Lower leg skin (tissue), 4 donors: ENCODE data around the gene RPL18A. TPM values are rescaled to one million over a fixed set of nuclear protein-coding genes. Genes with fewer than 3 reads are reported as not detected.
A peak's percentile ranks its signal among the peaks of the same experiment; 100 is the strongest.

Experiments used
- DNase-seq, 2 donors: peaks; one replicate each; pipeline ENCODE4 v3.0.0-alpha.2; 2019; ENCODE audit warnings: low spot score in 2 of 2
- H3K4me3 ChIP-seq: fragments of 200-600 bp; sonication (generic); 2 replicates; pipeline ENCODE4 v1.5.1; 2017; ENCODE audit warnings: mild to moderate bottlenecking, low read depth; ENCODE audit not compliant: poor library complexity, severe bottlenecking
- POLR2A ChIP-seq, 2 donors: fragments of 450-650 bp; IDR thresholded peaks; one replicate each; pipeline ENCODE4 v1.6.1; 2016 to 2017; ENCODE audit warnings: antibody characterized with exemption in 2 of 2, mild to moderate bottlenecking in 1 of 2, moderate library complexity in 1 of 2
- WGBS, 2 donors: methylation state at CpG; one replicate each; pipeline ENCODE4 v1.1.5; 2018; 5-methylcytosine and 5-hydroxymethylcytosine counted together
- intact Hi-C: fragments of 100-400 bp; cut with DNase I; formaldehyde crosslinking; loops from one replicate; pipeline ENCODE4 v1.15.0; 2023; ENCODE audit warnings: low total_unique reads
- total RNA-seq, 4 donors: library from RNA; depleted of rRNA; stranded (reverse); fragments of >200 nt; gene quantifications; one replicate each; pipeline ENCODE4 v1.1.0, GENCODE V29; 2016
- TF ChIP-seq, protein P1 (sequence below), 3 donors: fragments of 450-650 bp; IDR thresholded peaks; one replicate each; pipeline ENCODE4 v1.5.1; 2016; ENCODE audit warnings: antibody characterized with exemption in 3 of 3, mild to moderate bottlenecking in 3 of 3, moderate library complexity in 2 of 3

The RPL18A gene
- total RNA-seq, 4 donors from 2014 or later = 2,094 to 3,301 (median 2,396) TPM

DNA sequence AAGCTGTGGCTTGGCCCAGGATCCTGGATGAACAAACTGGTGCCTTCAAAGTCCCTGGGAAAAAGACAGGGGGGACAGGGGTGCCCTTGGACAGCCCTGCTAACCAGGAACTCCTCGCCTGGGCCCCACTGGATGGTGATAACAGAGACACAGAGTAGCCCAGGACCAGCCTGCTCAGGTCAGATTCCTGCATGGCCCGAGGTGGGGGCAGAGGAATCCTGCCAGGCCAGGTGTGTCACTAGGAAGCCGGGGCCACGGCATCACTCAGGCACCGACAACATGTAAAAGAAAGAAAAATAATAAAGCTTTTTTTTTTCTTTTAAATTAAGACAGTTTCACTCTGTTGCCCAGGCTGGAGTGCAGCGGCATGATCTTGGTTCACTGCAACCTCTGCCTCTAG lies 5.6 kb upstream of the RPL18A start:
- intact Hi-C loops = loop anchor here (10.0 kb wide), 1 partner anchor 149 kb away; no protein-coding TSS in a partner anchor
- H3K4me3 ChIP-seq = no peak overlapping the region
- TF ChIP-seq, protein P1, sequence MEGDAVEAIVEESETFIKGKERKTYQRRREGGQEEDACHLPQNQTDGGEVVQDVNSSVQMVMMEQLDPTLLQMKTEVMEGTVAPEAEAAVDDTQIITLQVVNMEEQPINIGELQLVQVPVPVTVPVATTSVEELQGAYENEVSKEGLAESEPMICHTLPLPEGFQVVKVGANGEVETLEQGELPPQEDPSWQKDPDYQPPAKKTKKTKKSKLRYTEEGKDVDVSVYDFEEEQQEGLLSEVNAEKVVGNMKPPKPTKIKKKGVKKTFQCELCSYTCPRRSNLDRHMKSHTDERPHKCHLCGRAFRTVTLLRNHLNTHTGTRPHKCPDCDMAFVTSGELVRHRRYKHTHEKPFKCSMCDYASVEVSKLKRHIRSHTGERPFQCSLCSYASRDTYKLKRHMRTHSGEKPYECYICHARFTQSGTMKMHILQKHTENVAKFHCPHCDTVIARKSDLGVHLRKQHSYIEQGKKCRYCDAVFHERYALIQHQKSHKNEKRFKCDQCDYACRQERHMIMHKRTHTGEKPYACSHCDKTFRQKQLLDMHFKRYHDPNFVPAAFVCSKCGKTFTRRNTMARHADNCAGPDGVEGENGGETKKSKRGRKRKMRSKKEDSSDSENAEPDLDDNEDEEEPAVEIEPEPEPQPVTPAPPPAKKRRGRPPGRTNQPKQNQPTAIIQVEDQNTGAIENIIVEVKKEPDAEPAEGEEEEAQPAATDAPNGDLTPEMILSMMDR (IDR thresholded peaks at IDR 0.05) = no peak
- no peak for TF ChIP-seq POLR2A (IDR thresholded peaks at IDR 0.05)
- WGBS, 2 donors = 77 to 84% methylated on average over 6 of the region's 6 CpGs
- no peak for DNase-seq

DNA sequence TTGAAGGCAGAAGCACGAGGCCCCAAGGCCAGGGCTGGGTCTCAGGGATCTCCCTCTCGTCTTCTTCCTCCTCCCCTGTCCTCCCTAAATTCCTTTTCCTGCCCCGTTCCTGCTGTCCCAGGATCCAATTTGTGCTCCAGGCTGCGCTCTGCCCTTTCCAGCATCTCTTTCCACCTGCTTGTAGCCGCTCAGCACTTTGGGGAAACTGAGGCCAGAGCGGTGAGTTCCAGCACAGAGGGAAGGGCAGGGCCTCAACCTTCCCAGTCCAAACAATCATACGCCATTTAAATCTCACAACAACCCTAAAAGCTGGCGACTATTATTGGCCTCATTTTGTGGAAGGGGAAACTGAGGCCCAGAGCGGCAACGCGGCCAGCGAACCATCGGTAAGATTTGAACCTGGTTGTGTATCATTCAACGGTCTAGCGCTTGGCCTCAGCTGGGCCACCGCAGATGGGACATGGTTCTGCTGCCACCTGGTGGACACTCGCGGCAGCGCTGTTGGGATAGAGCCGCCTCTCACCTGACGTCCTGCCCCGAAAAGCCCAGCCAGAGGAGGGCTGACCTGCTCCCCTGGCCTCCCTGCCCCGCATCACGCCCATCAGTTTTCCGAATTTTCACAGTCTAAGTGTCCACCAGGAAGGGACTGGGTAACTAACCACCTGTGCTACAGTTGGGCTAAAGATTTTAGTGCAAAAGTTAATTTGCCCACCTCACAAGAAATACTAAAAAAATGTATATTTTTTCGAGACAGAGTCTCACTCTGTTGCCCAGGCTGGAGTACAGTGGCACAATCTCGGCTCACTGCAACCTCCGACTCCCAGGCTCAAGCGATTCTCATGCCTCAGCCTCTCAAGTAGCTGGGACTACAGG lies 4.2 kb upstream of the RPL18A start:
- intact Hi-C loops = loop anchor here (10.0 kb wide), 1 partner anchor 151 kb away; no protein-coding TSS in a partner anchor
- DNase-seq = peak; percentile 77 to 97
- TF ChIP-seq POLR2A (IDR thresholded peaks at IDR 0.05) = no peak
- TF ChIP-seq, protein P1 (IDR thresholded peaks at IDR 0.05) = peak in 1 of 3 donors; percentile 93
- WGBS, 2 donors = 11 to 17% methylated on average over 24 to 29 of the region's 29 CpGs
- H3K4me3 ChIP-seq = no peak overlapping the region

DNA sequence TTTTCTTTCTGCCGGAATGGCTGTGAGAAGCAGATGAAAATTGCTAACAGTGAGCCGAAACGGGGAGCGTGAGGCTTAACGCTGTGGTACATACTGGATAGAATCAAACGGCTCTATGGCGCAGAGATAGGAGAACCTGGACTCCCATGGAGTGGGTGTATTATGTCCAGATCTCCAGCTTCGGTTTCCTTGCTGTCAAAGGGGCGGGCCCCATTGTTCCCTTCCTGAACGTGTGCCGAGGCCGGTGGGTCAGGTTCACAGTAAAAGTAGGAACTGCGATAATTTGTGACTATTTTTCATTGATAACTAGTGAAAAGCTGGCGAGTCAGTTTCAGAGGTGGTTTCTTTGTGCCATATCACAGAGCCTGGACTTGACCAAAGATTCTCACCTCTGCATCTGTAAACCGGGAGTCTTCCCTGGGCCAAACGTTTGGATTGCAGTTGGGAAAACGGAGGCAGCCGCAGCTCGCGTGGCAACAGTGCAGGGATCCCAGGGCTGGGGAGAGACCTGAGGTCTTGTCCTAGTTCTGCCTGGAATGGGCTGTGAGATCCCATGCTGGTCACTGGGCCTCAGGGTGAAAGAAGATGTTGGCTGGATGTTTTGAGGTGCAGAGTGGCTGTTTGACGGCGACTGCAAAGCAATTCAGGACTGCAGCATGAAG lies 752 bp downstream of the RPL18A start:
- TF ChIP-seq, protein P1 (IDR thresholded peaks at IDR 0.05) = no peak
- no peak for TF ChIP-seq POLR2A (IDR thresholded peaks at IDR 0.05)
- no peak for DNase-seq
- 0 to 2% methylated on average over 22 of the region's 22 CpGs for WGBS, 2 donors
- intact Hi-C loops = loop anchor here (5.0 kb wide), 1 partner anchor 72 kb away; the partner anchor contains the start of gene CCDC124
- H3K4me3 ChIP-seq = peak overlapping the region; percentile 90

DNA sequence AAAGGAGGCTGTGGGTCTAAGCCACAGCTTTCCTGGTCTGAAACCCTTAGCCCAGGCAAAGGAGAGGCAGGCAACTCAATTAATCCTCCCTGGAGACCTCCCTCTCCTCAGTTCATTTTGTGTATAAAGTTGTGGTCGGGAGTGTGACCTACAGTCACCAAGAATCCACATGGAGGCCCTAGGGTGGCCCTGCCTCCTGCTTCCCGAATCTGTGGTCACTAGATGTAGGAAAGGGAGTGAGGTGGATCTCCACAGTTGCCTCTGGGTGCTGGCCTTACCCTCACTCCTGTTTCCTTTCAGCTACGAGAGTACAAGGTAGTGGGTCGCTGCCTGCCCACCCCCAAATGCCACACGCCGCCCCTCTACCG lies 1.3 kb downstream of the RPL18A start:
- peak overlapping the region; percentile 90 for H3K4me3 ChIP-seq
- no peak for DNase-seq
- intact Hi-C loops = loop anchor here (5.0 kb wide), 1 partner anchor 71 kb away; the partner anchor contains the start of gene CCDC124
- TF ChIP-seq, protein P1 (IDR thresholded peaks at IDR 0.05) = no peak
- 31 to 35% methylated on average over 7 of the region's 7 CpGs for WGBS, 2 donors

DNA sequence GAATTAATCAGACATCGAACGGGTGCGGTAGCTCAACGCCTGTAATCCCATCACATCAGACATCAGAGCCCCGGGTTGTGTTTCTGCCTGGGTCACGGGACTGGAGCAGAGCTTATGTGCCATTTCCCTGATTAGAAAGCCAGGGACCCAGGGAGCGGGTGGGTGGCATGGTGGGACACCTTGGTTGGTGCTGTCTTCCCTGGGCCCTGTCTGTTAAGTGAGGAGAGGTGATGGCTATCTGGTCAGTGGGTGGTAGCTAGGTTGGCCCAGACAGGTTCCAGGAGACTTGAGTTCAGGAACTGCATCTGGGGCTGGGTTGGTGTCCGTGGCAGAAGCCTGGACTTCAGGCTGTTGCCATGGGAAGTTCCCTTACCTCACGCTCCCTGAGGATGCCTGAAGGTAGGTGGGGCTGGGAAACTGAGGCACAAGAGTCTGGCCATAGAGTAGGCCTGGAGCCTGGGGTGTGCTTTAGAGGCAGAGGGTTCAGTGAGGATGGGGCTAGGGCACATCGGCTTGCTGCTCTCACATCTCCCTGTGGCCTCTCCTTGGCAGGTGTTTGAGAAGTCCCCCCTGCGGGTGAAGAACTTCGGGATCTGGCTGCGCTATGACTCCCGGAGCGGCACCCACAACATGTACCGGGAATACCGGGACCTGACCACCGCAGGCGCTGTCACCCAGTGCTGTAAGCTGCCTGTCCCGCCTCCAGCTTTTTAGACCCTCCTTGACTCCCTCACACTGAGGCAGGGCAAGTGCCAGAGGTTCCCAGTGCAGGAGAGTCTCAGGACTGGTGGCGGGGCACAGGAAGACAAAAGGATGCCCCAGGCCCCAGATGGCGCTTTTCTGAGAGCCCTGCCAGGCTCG lies 2.1 kb downstream of the RPL18A start:
- no peak overlapping the region for H3K4me3 ChIP-seq
- intact Hi-C loops = loop anchor here (5.0 kb wide), 1 partner anchor 71 kb away; the partner anchor contains the start of gene CCDC124
- WGBS, 2 donors = 70 to 75% methylated on average over 22 to 23 of the region's 23 CpGs
- DNase-seq = no peak
- TF ChIP-seq, protein P1 (IDR thresholded peaks at IDR 0.05) = no peak
- TF ChIP-seq POLR2A (IDR thresholded peaks at IDR 0.05) = no peak
